K562 (cell line): ENCODE data around the gene FOXK2. TPM values are rescaled to one million over a fixed set of nuclear protein-coding genes. Genes with fewer than 3 reads are reported as not detected.

ENCODE experiments used
- ZEB2 ChIP-seq: fragments of 450-650 bp; IDR thresholded peaks from 2 replicates; pipeline ENCODE4 v1.6.1; 2016
- polyA plus RNA-seq, 8 experiments: library from polyadenylated mRNA; depleted of rRNA in 4 of 8; stranded (reverse) in 5 of 8; unstranded in 3 of 8; fragments of >200 nt; fragmentation: Nextera tagmentation in 2 of 8; fragmentation: Illumina TruSeq in 1 of 8; extraction: Ambion mirVana in 2 of 8; extraction: Trizol in 1 of 8; gene quantifications; 2 replicates each; pipeline versions ENCODE4 v1.2.1 to v1.2.3, GENCODE V29; 2011 to 2014; ENCODE audit warnings: inconsistent platforms in 1 of 8, missing spikeins in 1 of 8
- total RNA-seq, 7 experiments: library from RNA; depleted of rRNA in 6 of 7; stranded (reverse); fragments of >200 nt in 6 of 7; fragmentation: Illumina TruSeq in 2 of 7; extraction: Trizol in 2 of 7; gene quantifications; 2 replicates each; pipeline versions ENCODE4 v1.2.1 to v1.2.3, GENCODE V29; 2011 to 2021; ENCODE audit warnings: low replicate concordance in 1 of 7
- TF ChIP-seq, protein P1 (sequence below), 2 experiments: IDR thresholded peaks in 1 of 2; conservative IDR thresholded peaks in 1 of 2; 2 replicates each; pipeline ENCODE4 v1.6.1; 2016; ENCODE audit warnings: low read depth in 2 of 2, mild to moderate bottlenecking in 1 of 2, missing compliant biosample characterization in 1 of 2, missing genetic modification characterization in 1 of 2, moderate library complexity in 1 of 2
- TF ChIP-seq, protein P2 (sequence below): sonication (generic); formaldehyde crosslinking; IDR thresholded peaks from 2 replicates; pipeline ENCODE4 v1.8.1; 2023; ENCODE audit warnings: mild to moderate bottlenecking, missing genetic modification reagents
- TF ChIP-seq, protein P3 (sequence below), 3 experiments: fragments of 200-800 bp in 1 of 3; sonication (Bioruptor generic) in 1 of 3; sonication (generic) in 1 of 3; formaldehyde crosslinking in 1 of 3; IDR thresholded peaks; 2 replicates each; pipeline versions ENCODE4 v1.6.1 to v1.8.0; 2016 to 2022; ENCODE audit warnings: mild to moderate bottlenecking in 2 of 3, missing compliant biosample characterization in 2 of 3, missing genetic modification characterization in 2 of 3, missing genetic modification reagents in 1 of 3
- TF ChIP-seq, protein P4 (sequence below): fragments of 450-650 bp; IDR thresholded peaks from 2 replicates; pipeline ENCODE4 v1.6.1; 2017; ENCODE audit warnings: mild to moderate bottlenecking, moderate library complexity

The FOXK2 gene
- total and polyA plus RNA-seq, 9 of the 15 experiments (the other 6 are each of a cell fraction or from before 2014, with no cell fraction given): 3.0 to 86.0 (median 44.1) TPM

DNA sequence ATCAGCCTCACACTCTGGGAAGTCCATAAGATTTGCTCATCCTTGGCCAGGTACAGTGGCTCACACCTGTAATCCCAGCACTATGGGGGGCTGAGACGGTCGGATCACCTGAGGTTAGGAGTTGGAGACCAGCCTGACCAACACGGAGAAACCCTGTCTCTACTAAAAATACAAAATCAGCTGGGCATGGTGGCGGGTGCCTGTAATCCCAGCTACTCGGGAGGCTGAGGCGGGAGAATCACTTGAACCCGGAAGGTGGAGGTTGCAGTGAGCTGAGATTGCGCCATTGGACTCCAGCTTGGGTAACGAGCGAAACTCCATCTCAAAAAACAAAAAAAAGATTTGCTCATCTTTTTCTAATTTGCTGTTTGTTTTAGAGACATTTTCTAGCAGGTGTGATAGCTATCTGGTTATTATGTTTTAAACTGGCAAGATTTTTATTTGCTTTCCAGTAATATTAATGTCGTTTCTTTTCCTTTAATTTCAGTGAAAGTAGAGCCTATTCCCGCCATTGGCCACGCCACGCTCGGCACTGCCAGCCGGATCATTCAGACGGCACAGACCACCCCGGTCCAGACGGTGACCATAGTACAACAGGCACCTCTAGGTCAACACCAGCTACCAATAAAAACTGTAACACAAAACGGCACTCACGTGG lies 67.2 kb downstream of the FOXK2 start (continued):
- TF ChIP-seq, protein P1, sequence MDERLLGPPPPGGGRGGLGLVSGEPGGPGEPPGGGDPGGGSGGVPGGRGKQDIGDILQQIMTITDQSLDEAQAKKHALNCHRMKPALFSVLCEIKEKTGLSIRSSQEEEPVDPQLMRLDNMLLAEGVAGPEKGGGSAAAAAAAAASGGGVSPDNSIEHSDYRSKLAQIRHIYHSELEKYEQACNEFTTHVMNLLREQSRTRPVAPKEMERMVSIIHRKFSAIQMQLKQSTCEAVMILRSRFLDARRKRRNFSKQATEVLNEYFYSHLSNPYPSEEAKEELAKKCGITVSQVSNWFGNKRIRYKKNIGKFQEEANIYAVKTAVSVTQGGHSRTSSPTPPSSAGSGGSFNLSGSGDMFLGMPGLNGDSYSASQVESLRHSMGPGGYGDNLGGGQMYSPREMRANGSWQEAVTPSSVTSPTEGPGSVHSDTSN (CRISPR knock-in tag; IDR thresholded peaks at IDR 0.05; ENCODE audit: low read depth): no peak
- TF ChIP-seq, protein P1 (tag; conservative IDR thresholded peaks at IDR 0.05; ENCODE audit: low read depth): no peak
- 0 out of 2 replicates have a peak, but pooled peaks have one; percentile 36 for TF ChIP-seq ZEB2
- TF ChIP-seq, protein P2, sequence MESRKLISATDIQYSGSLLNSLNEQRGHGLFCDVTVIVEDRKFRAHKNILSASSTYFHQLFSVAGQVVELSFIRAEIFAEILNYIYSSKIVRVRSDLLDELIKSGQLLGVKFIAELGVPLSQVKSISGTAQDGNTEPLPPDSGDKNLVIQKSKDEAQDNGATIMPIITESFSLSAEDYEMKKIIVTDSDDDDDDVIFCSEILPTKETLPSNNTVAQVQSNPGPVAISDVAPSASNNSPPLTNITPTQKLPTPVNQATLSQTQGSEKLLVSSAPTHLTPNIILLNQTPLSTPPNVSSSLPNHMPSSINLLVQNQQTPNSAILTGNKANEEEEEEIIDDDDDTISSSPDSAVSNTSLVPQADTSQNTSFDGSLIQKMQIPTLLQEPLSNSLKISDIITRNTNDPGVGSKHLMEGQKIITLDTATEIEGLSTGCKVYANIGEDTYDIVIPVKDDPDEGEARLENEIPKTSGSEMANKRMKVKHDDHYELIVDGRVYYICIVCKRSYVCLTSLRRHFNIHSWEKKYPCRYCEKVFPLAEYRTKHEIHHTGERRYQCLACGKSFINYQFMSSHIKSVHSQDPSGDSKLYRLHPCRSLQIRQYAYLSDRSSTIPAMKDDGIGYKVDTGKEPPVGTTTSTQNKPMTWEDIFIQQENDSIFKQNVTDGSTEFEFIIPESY (CRISPR knock-in tag): peak; percentile 61
- TF ChIP-seq, protein P3, sequence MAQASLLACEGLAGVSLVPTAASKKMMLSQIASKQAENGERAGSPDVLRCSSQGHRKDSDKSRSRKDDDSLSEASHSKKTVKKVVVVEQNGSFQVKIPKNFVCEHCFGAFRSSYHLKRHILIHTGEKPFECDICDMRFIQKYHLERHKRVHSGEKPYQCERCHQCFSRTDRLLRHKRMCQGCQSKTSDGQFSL (CRISPR knock-in tag; IDR thresholded peaks at IDR 0.05): 0 out of 2 replicates have a peak, but pooled peaks have one; percentile 27
- TF ChIP-seq, protein P3 (tag; IDR thresholded peaks at IDR 0.05): no peak
- TF ChIP-seq, protein P4, sequence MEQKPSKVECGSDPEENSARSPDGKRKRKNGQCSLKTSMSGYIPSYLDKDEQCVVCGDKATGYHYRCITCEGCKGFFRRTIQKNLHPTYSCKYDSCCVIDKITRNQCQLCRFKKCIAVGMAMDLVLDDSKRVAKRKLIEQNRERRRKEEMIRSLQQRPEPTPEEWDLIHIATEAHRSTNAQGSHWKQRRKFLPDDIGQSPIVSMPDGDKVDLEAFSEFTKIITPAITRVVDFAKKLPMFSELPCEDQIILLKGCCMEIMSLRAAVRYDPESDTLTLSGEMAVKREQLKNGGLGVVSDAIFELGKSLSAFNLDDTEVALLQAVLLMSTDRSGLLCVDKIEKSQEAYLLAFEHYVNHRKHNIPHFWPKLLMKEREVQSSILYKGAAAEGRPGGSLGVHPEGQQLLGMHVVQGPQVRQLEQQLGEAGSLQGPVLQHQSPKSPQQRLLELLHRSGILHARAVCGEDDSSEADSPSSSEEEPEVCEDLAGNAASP: no peak
